GM18502 (cell line): Measurements from ENCODE around the gene PLXNA1.

ENCODE experiments used
- ATAC-seq: cut with Tn5 transposase; IDR thresholded peaks from one replicate; pipeline ENCODE4 v1.9.1; 2021; ENCODE audit warnings: mild to moderate bottlenecking; ENCODE audit not compliant: unreplicated experiment, poor library complexity

PLXNA1 gene

DNA sequence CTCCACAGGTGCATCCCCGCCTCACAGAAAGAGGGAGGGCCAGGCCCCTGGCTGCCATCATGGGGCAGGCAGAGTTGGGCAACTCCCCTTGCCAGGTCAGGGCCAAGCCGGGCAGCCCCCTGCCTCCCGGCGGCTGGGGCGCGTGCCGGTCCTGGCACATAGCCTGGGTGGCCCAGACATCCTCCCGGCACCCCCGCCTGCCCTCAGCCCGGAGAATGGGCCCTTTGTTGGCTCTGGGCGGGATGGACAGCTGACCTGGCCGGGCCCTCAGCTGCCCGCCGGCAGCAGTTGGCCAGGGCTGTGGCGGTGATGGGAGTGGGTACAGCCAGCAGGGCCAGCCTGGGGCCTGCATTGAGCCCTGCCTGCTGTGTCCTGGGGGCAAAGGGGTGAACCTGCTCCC lies 16.5 kb downstream of the PLXNA1 start:
- ATAC-seq, result no peak

DNA sequence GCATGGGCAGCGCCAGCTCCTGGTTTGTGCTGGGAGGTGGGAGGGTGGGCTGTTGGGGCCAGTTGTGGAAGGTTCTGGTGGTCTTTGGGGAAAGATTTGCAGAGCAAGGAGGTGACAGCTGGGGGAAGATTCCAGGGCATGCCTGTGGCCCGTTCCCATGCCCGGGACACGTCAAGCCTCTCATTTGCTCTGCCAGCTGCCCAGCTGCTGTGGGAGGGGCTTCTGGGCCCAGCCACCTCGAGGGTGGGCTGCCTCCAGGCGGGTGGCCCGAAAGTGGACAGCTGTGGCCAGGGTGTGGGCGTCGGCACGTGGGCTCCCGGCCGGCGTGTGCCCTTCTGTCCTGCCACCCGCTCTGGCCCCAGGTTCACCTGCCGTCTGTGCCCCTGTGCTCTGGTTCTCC lies 17.2 kb downstream of the PLXNA1 start:
- no peak for ATAC-seq

DNA sequence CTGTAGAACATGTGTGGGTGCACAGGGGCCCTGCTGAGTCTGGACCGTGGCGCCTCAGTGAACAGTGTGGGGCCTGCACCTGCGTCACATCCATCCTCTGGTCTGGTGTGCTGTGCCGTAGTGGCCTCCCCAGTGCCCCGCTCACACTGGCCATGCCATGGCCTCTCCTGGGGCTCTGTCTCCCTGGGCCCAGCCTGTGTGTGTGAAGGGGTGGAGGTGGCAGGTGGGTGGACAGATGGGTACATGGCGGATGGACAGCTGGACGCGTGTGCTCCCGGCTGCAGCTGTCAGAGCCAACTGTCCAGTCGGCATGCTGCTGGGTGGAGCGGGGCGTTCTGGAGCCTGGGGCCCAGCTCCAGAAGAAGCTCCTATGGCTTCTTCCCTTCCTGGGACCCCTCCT lies 17.8 kb downstream of the PLXNA1 start:
- no peak for ATAC-seq

DNA sequence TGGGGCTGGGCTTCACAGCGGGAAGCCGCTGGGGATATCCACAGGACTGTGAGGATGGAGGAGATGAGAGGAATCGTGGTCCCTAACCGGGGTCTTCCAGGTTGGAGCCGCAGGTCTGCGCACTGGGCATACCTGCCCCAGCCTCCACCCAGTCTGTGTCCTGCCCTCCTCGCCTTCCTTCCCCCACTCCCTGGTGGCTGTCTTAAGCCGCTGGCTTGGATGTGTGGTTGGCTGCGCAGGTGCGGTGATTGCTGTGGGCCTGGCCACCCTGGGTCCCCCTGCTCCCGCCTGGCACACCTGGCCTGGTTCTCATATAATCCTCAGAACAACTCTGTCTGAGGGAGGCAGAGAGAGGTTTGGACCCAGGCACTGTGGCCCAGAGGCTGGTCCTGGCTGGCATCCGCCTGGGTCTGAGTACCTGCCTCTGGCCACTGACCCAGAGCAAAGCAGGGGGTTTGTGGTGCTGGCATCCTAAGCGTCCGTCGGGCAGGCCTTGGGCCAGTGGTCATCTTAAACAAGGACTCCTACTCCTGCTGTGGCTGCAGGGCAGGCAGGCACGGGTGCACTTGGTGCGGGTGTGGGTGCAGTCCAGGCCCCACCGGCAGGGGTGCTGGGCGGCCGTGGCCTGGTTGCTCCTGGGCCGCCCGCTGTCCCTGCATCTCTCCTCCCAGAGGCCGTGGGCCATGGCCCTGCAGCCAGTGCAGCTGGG lies 18.7 kb downstream of the PLXNA1 start:
- ATAC-seq, result no peak

DNA sequence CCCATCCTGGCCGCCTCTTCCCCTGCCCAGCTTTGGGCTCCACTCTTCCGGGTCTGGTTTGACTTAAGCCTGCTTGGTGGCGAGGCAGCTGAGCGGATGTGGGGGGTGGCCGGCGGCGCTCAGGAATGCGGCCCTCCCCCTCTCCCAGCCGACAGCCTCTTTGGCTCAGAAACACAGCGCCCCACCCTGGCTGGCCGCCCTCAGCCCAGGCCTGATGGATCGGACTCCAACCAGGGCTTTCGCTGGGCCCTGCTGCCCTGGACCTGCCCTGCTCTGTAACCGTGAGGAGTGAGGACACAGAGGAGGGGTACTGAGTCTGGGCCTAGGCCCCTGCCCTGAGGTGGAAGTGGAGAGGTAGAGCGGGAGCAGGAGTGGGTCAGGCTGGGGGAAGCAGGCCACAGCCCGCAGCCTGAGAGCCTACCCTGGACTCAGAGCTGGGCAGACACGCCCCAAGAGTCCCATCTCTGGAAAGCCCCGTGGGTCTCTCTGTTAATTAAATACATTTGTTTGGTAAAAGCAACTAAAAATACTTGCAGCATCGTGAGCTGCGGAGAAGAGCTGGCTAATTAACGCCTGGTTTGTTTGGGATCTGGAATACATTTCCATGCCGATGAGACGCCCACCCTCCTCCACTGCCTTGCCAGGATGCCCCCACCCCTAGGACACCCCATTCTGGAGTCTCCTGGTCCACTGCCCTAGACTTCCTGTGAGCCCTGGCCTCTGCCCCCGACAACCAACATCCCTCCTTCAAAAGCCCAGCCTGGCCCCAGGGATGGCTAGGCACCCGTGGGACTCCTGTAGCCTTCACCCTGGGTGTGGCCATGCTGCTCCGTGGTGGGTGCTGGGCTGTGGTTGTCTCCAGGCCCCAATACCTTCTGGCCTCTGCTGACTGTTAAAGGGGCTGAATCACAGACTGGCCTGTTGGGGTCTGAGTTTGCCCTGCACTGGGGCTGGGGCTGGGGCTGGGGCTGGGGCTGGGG lies 19.6 kb downstream of the PLXNA1 start:
- ATAC-seq, result no peak

DNA sequence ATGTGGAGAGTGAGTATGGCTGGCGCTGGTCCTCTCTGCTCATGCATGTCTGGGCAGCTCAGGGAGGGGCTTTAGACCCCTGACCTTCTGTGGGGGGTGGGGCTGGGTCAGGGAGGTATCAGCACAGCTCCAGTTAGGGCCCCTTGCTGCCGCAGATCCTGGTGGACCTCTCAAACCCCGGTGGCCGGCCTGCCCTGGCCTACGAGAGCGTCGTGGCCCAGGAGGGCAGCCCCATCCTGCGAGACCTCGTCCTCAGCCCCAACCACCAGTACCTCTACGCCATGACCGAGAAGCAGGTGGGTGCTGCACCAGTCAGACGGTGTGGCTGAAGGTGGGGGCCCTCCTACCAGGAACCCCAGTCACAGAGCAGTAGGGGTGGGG lies 20.2 kb downstream of the PLXNA1 start:
- no peak for ATAC-seq

DNA sequence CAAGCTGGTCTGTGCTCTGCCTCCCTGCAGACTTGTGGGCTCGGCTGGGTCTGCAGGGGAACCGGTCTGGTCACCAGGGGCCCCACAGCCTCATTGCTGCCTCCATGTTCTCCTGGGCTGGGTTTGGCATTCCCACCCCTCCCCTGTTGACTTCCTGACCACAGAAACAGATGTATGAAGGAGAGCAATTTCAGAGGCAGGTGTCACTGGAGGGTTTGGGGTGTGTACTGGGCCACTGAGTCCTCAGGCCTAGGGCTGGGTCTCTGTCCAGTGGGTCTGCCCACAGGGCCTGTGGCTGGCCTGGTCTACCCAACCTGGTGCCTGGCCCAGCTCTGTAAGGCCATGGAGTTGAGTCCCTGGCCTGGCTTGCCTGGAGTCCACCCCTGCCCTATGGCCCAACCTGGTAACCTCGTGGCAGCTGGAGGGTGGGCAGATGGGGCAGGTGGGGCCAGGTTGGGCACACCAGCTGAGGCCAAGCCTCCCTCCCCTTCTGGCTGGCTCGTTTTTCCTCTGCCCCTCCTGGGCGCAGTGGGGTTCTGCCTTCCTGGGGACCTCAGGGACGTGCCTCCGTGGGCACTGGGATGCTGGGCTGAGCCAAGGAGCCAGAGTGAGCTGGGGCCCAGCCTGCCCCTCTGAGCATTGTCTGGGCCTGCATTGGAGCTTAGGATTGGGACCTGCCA lies 20.8 kb downstream of the PLXNA1 start:
- no peak for ATAC-seq

DNA sequence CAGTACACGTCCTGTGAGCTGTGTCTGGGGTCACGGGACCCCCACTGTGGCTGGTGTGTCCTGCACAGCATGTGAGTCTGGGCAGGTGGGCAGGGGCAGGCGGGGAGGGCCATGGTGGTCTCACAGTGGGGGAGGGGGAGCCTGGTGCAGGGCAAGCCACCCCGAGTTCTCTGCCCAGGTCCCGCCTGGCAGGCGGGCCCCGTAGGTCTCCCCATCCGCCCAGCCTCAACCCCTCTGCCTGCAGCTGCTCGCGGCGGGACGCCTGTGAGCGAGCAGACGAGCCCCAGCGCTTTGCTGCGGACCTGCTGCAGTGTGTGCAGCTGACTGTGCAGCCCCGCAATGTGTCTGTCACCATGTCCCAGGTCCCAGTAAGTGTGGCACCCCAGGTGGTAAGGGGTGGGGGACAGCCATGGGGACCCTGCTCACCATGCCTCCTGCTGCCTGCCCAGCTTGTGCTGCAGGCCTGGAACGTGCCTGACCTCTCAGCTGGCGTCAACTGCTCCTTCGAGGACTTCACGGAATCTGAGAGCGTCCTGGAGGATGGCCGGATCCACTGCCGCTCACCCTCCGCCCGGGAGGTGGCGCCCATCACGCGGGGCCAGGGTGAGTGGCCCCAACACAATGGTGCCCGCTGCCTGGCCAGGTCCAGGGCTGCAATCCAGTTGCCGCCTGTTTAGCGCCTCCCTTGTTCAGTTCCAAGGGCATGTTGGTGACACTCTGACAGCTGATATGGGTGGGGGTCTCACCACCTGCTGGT lies 21.9 kb downstream of the PLXNA1 start:
- ATAC-seq, result no peak

DNA sequence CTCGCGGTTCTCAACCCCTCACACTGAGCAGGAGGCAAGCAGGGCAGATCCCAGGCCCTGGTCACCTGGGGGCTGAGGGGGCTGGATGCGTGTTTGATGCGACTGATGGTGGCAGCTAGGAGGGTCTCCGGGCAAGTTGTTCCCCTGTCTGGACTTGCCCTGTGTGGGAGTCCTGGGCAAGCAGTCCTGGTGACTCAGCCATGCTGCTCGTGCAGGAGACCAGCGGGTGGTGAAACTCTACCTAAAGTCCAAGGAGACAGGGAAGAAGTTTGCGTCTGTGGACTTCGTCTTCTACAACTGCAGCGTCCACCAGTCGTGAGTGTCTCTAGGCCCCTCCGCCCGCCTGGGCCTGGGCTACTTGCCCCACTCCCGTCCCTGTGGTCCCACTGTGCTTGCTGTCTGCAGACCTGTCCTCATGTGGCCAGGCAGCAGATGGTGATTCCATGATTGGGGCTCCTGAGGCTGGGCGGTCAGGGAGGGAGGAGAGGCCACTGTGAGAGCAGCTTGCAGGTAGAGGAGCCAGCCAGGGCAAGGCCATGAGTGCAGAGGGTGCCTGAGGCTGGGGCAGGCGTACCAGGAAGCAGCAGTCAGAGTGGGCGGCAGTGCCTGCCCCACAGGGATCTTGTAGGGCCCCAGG lies 23.1 kb downstream of the PLXNA1 start:
- no peak for ATAC-seq

DNA sequence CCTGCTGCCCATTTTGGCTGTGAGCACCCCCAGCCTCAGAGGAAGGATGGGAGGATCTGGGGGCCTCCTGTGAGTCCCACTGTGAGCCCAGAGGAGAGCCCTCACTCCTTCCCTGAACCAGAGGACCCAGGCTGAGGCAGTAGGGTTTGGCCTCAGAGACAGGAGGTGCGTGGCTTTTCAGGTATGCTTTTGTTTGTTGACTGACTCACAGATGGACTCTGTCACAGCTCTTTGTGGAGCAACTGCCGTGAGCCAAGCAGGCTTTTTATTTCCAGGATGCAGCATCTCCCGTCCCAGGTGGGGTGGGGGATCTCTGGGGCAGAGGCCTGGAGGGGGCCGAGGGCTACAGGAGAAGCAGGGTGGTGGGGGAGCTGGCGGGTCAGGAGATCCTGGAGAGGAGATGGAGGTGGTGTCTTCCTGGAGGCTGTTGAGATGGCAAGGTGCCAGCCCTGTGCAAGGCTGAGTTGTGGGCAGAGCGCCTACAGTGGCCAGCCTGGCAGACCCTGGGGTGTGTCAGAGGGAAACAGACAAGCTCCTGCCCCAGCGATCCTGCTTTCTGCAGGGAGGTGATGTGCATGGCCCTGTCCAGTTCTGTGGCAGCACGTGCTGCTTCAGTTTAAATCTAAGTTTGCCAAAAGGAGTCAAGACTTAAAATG lies 24.0 kb downstream of the PLXNA1 start:
- no peak for ATAC-seq

DNA sequence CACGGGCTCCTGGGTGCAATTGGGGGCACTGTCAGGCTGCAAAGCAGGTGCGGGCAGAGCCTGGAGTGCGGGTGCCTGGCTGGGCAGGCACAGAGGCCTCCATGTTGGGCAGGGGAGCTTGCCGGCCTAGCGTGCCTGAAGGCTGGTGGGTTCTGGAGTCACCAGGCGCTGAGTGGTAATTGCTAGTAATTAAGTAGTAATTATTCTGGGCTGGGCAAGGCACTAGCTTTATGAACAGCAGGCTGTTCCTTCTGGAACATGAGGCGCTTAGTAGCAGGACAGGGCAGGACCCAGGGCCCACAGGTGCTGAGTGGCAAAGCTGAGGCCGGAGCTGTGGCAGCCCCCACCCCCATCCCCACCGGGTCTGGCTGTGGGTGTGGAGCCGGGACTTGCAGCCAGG lies 25.3 kb downstream of the PLXNA1 start:
- no peak for ATAC-seq

DNA sequence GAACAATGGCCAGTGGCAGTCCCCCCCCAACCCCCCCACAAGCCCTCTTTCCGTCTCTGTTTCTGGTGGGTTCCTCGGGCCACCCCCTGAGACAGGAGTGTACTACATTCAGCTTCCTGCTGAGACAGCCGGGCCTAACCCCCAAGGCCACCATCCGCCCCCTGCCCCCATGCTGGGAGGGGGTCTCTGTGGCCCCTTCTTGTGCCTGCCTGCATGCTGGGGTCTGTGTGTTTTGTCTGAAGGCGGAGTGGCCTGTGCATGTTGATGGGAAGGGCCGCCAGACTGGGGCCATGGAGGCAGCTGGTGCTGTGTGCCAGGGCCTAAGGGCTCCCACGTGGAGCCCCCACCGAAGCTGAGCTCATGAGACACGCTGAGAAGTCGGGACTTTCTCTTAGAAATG lies 26.6 kb downstream of the PLXNA1 start:
- ATAC-seq, result no peak

DNA sequence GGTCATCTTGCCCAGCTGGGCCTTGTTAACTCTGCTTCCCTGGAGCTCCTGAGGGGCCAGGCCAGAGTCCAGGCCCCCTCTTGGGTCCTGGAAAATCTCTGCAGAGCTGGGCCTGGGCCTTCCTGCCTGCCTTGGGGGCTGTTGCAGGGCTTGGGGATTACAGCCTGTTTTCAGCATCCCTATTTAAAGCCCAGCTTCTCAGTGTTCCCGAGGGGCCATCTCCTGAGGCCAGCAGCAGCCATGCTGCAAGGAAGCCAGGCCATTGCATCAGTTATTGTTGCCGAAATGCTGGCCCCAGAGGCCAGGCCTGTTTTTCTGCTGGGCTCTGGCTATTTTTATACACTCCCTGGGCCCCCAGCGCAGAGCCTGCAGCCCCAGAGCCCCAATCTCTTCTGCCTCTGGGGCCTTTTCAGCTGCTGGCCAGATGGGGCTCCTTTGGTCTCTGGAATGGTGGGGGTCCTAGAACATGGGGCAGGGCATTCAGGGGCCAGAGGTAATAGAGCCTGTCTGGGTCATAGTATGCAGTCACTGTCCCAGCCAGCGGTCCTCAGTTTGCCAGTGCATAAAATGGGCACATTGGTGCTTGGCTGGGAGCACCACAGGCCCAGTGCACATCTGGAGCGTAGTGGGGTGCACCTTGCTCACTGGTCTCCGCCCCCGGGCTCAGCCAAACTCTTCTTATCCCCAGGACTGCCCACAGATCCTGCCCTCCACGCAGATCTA lies 28.5 kb downstream of the PLXNA1 start:
- ATAC-seq, result no peak

DNA sequence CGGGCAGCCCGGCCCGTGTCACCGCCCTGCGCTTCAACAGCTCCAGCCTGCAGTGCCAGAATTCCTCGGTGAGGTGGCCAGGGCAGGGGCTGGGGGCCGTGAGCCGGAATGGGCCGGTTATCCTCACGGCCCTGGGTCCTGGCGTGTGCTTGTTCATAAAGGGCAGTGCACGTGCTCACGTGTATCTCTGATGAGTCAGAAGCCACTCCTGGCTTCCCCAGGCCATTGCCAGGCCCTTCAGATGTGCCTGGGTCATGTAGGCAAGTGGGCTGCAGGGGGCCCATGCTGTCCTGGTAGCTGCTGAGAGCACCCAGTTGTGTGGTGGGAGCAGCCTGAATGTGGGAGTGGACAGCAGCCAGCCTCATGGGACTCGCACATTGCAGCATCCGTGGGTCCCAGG lies 29.2 kb downstream of the PLXNA1 start:
- no peak for ATAC-seq

DNA sequence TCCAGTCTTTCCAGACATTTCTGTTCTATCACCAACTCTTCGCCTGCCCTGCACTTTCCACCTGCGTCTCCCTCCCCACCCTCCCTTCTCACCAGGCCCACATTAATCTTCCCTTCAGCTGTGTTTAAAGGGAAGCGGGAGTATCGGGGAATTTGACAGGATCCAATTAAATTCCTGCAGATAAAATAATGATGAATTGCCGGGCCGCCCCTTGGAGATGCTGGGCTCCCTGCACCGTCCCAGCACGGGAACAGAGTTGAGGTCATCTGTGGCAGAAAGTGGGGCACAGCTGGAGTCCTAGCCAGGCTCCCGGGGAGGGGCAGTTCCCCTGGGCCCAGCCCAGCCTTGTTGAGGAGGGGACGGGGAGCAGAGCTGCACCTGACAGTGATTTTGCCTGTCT lies 30.3 kb downstream of the PLXNA1 start:
- no peak for ATAC-seq

DNA sequence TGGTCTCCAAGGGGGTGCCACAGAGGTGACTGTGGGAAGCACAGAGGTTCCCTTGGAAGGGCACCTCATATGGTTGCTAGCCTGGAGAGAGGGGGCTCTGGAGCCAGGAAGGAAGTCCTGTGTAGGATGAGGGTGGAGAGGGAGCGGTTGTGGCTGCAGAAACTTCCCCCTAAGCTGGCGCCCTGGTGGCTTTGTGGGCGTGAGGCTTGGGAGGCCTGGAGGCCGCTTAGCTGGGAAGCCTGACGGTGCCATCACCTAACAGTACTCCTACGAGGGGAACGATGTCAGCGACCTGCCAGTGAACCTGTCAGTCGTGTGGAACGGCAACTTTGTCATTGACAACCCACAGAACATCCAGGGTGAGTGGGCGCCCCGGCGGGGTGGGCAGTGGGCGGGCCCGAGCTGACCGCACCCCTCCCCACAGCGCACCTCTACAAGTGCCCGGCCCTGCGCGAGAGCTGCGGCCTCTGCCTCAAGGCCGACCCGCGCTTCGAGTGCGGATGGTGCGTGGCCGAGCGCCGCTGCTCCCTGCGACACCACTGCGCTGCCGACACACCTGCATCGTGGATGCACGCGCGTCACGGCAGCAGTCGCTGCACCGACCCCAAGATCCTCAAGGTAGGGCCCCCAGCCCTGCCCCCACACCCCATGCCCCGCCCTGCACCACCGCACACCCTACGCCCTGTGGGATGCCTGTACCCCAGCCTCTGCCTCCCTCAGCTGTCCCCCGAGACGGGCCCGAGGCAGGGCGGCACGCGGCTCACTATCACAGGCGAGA lies 31.0 kb downstream of the PLXNA1 start:
- no peak for ATAC-seq

DNA sequence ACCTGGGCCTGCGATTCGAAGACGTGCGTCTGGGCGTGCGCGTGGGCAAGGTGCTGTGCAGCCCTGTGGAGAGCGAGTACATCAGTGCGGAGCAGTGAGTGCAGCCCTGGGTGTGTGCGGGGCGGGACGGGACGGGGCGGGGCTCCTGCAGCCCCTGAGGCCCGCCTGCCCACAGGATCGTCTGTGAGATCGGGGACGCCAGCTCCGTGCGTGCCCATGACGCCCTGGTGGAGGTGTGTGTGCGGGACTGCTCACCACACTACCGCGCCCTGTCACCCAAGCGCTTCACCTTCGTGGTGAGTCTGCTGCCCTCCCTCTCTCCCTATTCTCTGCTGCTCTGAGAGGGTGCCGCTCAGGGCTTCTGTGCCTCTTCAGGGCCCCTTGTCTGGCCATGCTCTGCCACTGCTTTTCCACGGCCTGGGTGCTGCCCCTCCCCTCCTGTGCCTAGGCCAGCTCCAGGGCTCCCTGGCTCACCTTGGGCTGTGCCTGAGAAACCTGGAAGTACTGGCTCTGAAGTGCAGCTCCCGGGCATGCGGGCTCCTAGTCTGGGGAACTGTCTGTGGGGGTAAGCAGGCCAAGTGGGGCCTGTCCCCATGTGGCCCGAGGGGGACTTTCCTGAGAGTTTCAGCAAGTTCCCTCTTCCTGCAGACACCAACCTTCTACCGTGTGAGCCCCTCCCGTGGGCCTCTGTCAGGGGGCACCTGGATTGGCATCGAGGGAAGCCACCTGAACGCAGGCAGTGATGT lies 31.8 kb downstream of the PLXNA1 start:
- peak; percentile 38 for ATAC-seq
